Neutrophil (primary cell): Measurements from ENCODE around the gene ARID5A.

Experiments
- H3K27ac ChIP-seq: fragments of 200-600 bp; sonication (generic); 2 replicates; pipeline ENCODE4 v1.5.1; 2016; ENCODE audit warnings: mild to moderate bottlenecking, moderate library complexity
- H3K27me3 ChIP-seq: fragments of 200-600 bp; sonication (generic); 2 replicates; pipeline ENCODE4 v1.6.0; 2016; ENCODE audit warnings: mild to moderate bottlenecking
- H3K36me3 ChIP-seq: fragments of 200-600 bp; sonication (generic); 2 replicates; pipeline ENCODE4 v1.5.1; 2017
- H3K4me1 ChIP-seq, 2 experiments: fragments of 200-600 bp in 1 of 2; sonication (generic) in 1 of 2; 1 replicate in 1 of 2; 2 replicates in 1 of 2; pipeline versions ENCODE4 v1.5.1 to v1.6.1; 2013 to 2016; ENCODE audit warnings: low read depth in 1 of 2, low read length in 1 of 2, mild to moderate bottlenecking in 1 of 2, moderate library complexity in 1 of 2; ENCODE audit not compliant: control insufficient read depth in 1 of 2, insufficient read depth in 1 of 2
- H3K4me3 ChIP-seq, 2 experiments: fragments of 200-600 bp in 1 of 2; sonication (generic) in 1 of 2; 1 replicate in 1 of 2; 2 replicates in 1 of 2; pipeline ENCODE4 v1.5.1; 2013 to 2016; ENCODE audit warnings: low read depth in 1 of 2, low read length in 1 of 2, mild to moderate bottlenecking in 1 of 2, moderate library complexity in 1 of 2
- H3K9me3 ChIP-seq: fragments of 200-600 bp; sonication (generic); 2 replicates; pipeline ENCODE4 v1.5.1; 2016
- TF ChIP-seq, protein P1 (sequence below): fragments of 200-600 bp; sonication (generic); IDR thresholded peaks from 2 replicates; pipeline ENCODE4 v1.5.1; 2016; ENCODE audit warnings: antibody characterized with exemption

Gene ARID5A

GRCh38 chr2:96536445-96537065, at the start of gene ARID5A:
ARID5A (plus strand) TSS chr2:96536752; CDS start chr2:96536827, 75 bp downstream.
- H3K36me3 ChIP-seq: no peaks in the 10 kb centered on the region
- H3K27ac ChIP-seq: peak within 1 kb of the TSS; percentile 98
- peaks cover 68 to 76% of the 10 kb centered on the region in 2 experiments for H3K4me1 ChIP-seq
- peaks cover 5% of the 10 kb centered on the region for H3K27me3 ChIP-seq
- peak within 1 kb of the TSS; percentile 83 to 96 for H3K4me3 ChIP-seq
- H3K9me3 ChIP-seq: no peaks in the 10 kb centered on the region
- TF ChIP-seq, protein P1, sequence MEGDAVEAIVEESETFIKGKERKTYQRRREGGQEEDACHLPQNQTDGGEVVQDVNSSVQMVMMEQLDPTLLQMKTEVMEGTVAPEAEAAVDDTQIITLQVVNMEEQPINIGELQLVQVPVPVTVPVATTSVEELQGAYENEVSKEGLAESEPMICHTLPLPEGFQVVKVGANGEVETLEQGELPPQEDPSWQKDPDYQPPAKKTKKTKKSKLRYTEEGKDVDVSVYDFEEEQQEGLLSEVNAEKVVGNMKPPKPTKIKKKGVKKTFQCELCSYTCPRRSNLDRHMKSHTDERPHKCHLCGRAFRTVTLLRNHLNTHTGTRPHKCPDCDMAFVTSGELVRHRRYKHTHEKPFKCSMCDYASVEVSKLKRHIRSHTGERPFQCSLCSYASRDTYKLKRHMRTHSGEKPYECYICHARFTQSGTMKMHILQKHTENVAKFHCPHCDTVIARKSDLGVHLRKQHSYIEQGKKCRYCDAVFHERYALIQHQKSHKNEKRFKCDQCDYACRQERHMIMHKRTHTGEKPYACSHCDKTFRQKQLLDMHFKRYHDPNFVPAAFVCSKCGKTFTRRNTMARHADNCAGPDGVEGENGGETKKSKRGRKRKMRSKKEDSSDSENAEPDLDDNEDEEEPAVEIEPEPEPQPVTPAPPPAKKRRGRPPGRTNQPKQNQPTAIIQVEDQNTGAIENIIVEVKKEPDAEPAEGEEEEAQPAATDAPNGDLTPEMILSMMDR: peak; percentile 64

DNA sequence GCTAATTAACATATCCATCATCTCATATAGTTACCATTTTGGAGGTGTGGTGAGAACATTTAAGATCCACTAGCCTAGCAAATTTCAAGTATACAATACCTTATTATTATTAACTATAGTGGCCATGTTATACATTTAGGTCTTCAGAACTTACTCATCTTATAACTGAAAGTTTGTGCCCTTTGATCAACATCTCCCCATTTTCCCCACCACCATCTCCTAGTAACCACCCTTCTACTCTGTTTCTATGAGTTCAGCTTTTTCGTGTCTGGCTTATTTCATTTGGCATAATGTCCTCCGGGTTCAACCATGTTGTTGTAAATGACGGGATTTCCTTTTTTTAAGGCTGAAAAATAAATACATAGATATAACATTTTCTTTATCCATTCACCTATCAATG, 47.3 kb upstream of the ARID5A start:
- Histone ChIP-seq H3K27ac (no peak overlapping the region), H3K36me3 (no peaks in the 10 kb centered on the region), H3K27me3 (no peaks in the 10 kb centered on the region), H3K9me3 (no peaks in the 10 kb centered on the region), H3K4me3 (no peak overlapping the region), H3K4me1 (peaks cover 3 to 17% of the 10 kb centered on the region in 2 experiments)
- TF ChIP-seq, protein P1: no peak

DNA sequence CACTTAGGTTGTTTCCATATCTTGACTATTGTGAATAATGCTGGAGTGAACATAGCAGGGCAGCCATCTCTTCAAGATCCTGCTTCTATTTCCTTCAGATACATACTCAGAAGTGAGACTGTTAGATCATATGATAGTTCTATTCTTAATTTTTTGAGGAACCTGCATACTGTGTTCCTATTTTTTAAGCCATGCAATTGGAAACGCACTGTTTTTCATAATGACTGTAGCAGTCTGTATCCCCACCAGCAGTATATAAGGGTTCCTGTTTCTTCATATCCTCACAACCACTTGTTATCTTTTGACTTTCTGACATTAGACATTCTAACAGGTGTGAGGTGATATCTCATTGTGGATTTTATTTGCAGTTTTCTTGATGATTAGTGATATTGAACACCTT, 46.9 kb upstream of the ARID5A start:
- Histone ChIP-seq H3K9me3 (no peaks in the 10 kb centered on the region), H3K27me3 (no peaks in the 10 kb centered on the region), H3K27ac (no peak overlapping the region), H3K4me3 (no peak overlapping the region), H3K4me1 (peaks cover 3 to 17% of the 10 kb centered on the region in 2 experiments), H3K36me3 (no peaks in the 10 kb centered on the region)
- TF ChIP-seq, protein P1: no peak

- H3K27me3 ChIP-seq: no peaks in the 10 kb centered on the region
- H3K9me3 ChIP-seq: no peaks in the 10 kb centered on the region
- H3K36me3 ChIP-seq: no peaks in the 10 kb centered on the region
- TF ChIP-seq, protein P1: no peak
- no peak overlapping the region for H3K4me3 ChIP-seq
- no peaks in the 10 kb centered on the region for H3K4me1 ChIP-seq
- no peak overlapping the region for H3K27ac ChIP-seq
Observed at GRCh38 chr2:96491860-96492497, 44.6 kb upstream of the ARID5A start.

DNA sequence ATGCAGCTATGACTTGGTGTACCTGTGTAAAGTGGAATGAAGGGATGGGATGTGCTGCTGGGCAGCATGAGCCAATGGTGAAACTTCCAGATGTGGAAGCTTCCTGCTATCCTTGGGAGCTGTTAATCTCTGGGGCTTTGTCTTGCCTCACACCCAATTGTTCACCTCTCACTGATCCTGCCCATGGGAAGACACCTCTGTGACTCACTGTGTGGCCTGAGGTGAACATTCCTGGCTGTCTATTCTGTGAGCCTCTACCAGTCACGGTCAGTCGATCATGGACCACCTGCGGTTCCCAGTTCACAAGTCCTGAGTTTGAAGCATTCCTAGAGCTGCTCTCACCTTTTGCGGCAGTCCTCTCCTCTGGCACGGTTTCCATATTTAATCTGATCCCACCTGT, 43.5 kb upstream of the ARID5A start:
- no peaks in the 10 kb centered on the region for H3K9me3 ChIP-seq
- peaks cover 4% of the 10 kb centered on the region for H3K27me3 ChIP-seq
- H3K27ac ChIP-seq: no peak overlapping the region
- TF ChIP-seq, protein P1: no peak
- no peak overlapping the region for H3K4me3 ChIP-seq
- H3K36me3 ChIP-seq: no peaks in the 10 kb centered on the region
- no peaks in the 10 kb centered on the region for H3K4me1 ChIP-seq
